Endothelial cell of umbilical vein (primary cell): Measurements from ENCODE around the gene KIF19. TPM values are rescaled to one million over a fixed set of nuclear protein-coding genes. Genes with fewer than 3 reads are reported as not detected.

ENCODE experiments used
- BruUV-seq: library from RNA; stranded (reverse); fragments of 400-500 nt; replicated peaks from 2 replicates; lab custom pipeline; 2021; lab: Mats Ljungman, UMichigan
- CTCF ChIA-PET: fragments of 300-600, 350-600 bp; sonication (Branson Sonifier 250); formaldehyde crosslinking; loops from one replicate; lab custom pipeline; 2021; ENCODE audit warnings: antibody characterized with exemption, inconsistent platforms; lab: Charles Lee
- POLR2A ChIA-PET: fragments of 300-600, 350-600 bp; sonication (Branson Sonifier 250); formaldehyde crosslinking; loops from one replicate; lab custom pipeline; 2021; ENCODE audit warnings: antibody characterized with exemption, inconsistent platforms; lab: Charles Lee
- DNase-seq: peaks from one replicate; pipeline ENCODE4 v3.0.0-alpha.2; 2011; ENCODE audit warnings: low read depth, low spot score
- FAIRE-seq: peaks from 2 replicates; lab custom pipeline; 2011; peaks lifted over from hg19 to GRCh38; lab: Jason Lieb, UNC
- H2AFZ ChIP-seq: 2 replicates; pipeline ENCODE4 v1.6.0; 2012; ENCODE audit warnings: low read depth, low read length, control low read depth, inconsistent platforms
- H3K27ac ChIP-seq: 2 replicates; pipeline ENCODE4 v1.5.1; 2011; ENCODE audit warnings: low read depth, mild to moderate bottlenecking, control low read depth, low read length, moderate library complexity; ENCODE audit not compliant: insufficient read depth
- H3K27me3 ChIP-seq, 2 experiments: 2 replicates each; pipeline versions ENCODE4 v1.6.0 to v1.6.1; 2011; ENCODE audit warnings: low read length in 2 of 2, mixed read lengths in 1 of 2; ENCODE audit not compliant: control insufficient read depth in 2 of 2, insufficient read depth in 2 of 2
- H3K36me3 ChIP-seq, 2 experiments: 2 replicates in 1 of 2; 3 replicates in 1 of 2; pipeline ENCODE4 v1.5.1; 2011; ENCODE audit warnings: low read length in 2 of 2, mild to moderate bottlenecking in 1 of 2, moderate library complexity in 1 of 2; ENCODE audit not compliant: control insufficient read depth in 2 of 2, insufficient read depth in 2 of 2; ENCODE audit errors: extremely low read depth in 1 of 2
- H3K4me1 ChIP-seq: 3 replicates; pipeline ENCODE4 v1.5.1; 2011; ENCODE audit warnings: mild to moderate bottlenecking, low read length; ENCODE audit not compliant: control insufficient read depth, insufficient read depth; ENCODE audit errors: extremely low read depth
- H3K4me2 ChIP-seq: 2 replicates; pipeline ENCODE4 v1.6.1; 2011; ENCODE audit warnings: low read length, control low read depth, mixed read lengths; ENCODE audit not compliant: insufficient read depth
- H3K4me3 ChIP-seq, 3 experiments: fragments of 200-600 bp in 1 of 3; sonication (generic), shearing (Covaris generic) in 1 of 3; replicated peaks in 1 of 3; 2 replicates each; pipeline ENCODE4 v1.5.1; 2011 to 2016; ENCODE audit warnings: control low read depth in 3 of 3, low read length in 3 of 3, mild to moderate bottlenecking in 2 of 3, inconsistent platforms in 1 of 3, low read depth in 1 of 3, moderate library complexity in 1 of 3; ENCODE audit not compliant: insufficient read depth in 1 of 3
- H3K79me2 ChIP-seq: 2 replicates; pipeline ENCODE4 v1.6.0; 2012; ENCODE audit warnings: low read length, inconsistent platforms; ENCODE audit not compliant: control insufficient read depth, insufficient read depth
- H3K9ac ChIP-seq: replicated peaks from 2 replicates; pipeline ENCODE3; 2011; ENCODE audit warnings: low read length, control low read depth; ENCODE audit not compliant: insufficient read depth; ENCODE audit errors: extremely low read depth
- H3K9me1 ChIP-seq: replicated peaks from 3 replicates; pipeline ENCODE4 v1.6.0; 2011; ENCODE audit warnings: mild to moderate bottlenecking, low read length; ENCODE audit not compliant: control insufficient read depth, insufficient read depth; ENCODE audit errors: extremely low read depth
- H3K9me3 ChIP-seq: replicated peaks from 2 replicates; pipeline ENCODE4 v1.5.1; 2012; ENCODE audit warnings: low read length, inconsistent platforms; ENCODE audit not compliant: control insufficient read depth, insufficient read depth
- H4K20me1 ChIP-seq: replicated peaks from 2 replicates; pipeline ENCODE3; 2011; ENCODE audit warnings: mild to moderate bottlenecking, low read length; ENCODE audit not compliant: control insufficient read depth, insufficient read depth; ENCODE audit errors: extremely low read depth
- CTCF ChIP-seq, 2 donors: IDR thresholded peaks; 1 replicate in 1 of 2; 2 replicates in 1 of 2; pipeline ENCODE4 v1.5.1; 2011; ENCODE audit warnings: low read length in 2 of 2, mild to moderate bottlenecking in 2 of 2, moderate library complexity in 2 of 2, control low read depth in 1 of 2, inconsistent platforms in 1 of 2, low read depth in 1 of 2; ENCODE audit not compliant: insufficient read depth in 1 of 2; ENCODE audit errors: extremely low read depth in 1 of 2
- EZH2 ChIP-seq: IDR thresholded peaks from 2 replicates; pipeline ENCODE4 v1.6.1; 2012; ENCODE audit warnings: borderline replicate concordance, low read depth, mild to moderate bottlenecking, moderate library complexity, low read length, inconsistent platforms; ENCODE audit not compliant: severe bottlenecking
- FOS ChIP-seq: IDR thresholded peaks from 2 replicates; pipeline ENCODE4 v1.6.1; 2011; ENCODE audit warnings: mild to moderate bottlenecking, low read length, moderate library complexity, borderline replicate concordance; ENCODE audit not compliant: insufficient read depth
- GATA2 ChIP-seq: IDR thresholded peaks from 2 replicates; pipeline ENCODE4 v1.7.0; 2011; ENCODE audit warnings: low read depth, mild to moderate bottlenecking, moderate library complexity, mixed read lengths, low read length; ENCODE audit not compliant: insufficient read length, insufficient read depth
- JUN ChIP-seq: IDR thresholded peaks from 2 replicates; pipeline ENCODE4 v1.6.1; 2011; ENCODE audit warnings: borderline replicate concordance, low read depth; ENCODE audit not compliant: insufficient read length, insufficient read depth
- MAX ChIP-seq: IDR thresholded peaks from 2 replicates; pipeline ENCODE4 v1.6.1; 2011; ENCODE audit not compliant: insufficient read depth, insufficient read length
- MYC ChIP-seq: IDR thresholded peaks from one replicate; pipeline ENCODE4 v1.6.1; 2011; ENCODE audit warnings: mild to moderate bottlenecking, low read depth, low read length
- POLR2A ChIP-seq: IDR thresholded peaks from 2 replicates; pipeline ENCODE4 v1.6.1; 2012; ENCODE audit warnings: low read depth, mild to moderate bottlenecking, control low read depth, low read length
- POLR2AphosphoS5 ChIP-seq: IDR thresholded peaks from 2 replicates; pipeline ENCODE4 v1.6.1; 2012; ENCODE audit warnings: low read depth, mild to moderate bottlenecking, control low read depth, low read length, moderate library complexity; ENCODE audit not compliant: insufficient read depth
- dilution Hi-C: fragments of 300-500 bp; cut with MboI; formaldehyde crosslinking; loops from one replicate; pipeline ENCODE4 v1.15.0; 2019; ENCODE audit warnings: low sequenced_read_pairs; ENCODE audit not compliant: extremely low pct_ligation_motif_present
- intact Hi-C: fragments of 100-400 bp; cut with micrococcal nuclease; formaldehyde crosslinking; loops from one replicate; pipeline ENCODE4 v1.10.0; 2022
- polyA plus RNA-seq, 4 experiments: library from polyadenylated mRNA; depleted of rRNA in 3 of 4; stranded (reverse) in 3 of 4; unstranded in 1 of 4; fragments of >200 nt; gene quantifications; 2 replicates each; pipeline versions ENCODE4 v1.2.1 to v1.2.3, GENCODE V29; 2011 to 2012; ENCODE audit warnings: missing spikeins in 1 of 4
- total RNA-seq: library from RNA; stranded (reverse); gene quantifications from 2 replicates; pipeline ENCODE4 v1.2.3, GENCODE V29; 2021

The KIF19 gene
- total and polyA plus RNA-seq, 2 donors (not counting 3 experiments of a cell fraction or from before 2014, with no cell fraction given), result 0.10 to 0.84 TPM

- TF ChIP-seq CTCF (IDR thresholded peaks at IDR 0.05; ENCODE audit: extremely low read depth in 1 of 2, insufficient read depth in 1 of 2, low read depth in 1 of 2, low read length in 2 of 2), result no peak
- no peak for TF ChIP-seq FOS
- no peak for TF ChIP-seq POLR2A
- no peak for TF ChIP-seq POLR2AphosphoS5
- no peak for TF ChIP-seq EZH2
- no peak for TF ChIP-seq MYC
- no peak for TF ChIP-seq MAX
- no peak for TF ChIP-seq GATA2
- TF ChIP-seq JUN, result no peak
- ChIA-PET POLR2A (no interaction called here), CTCF (interaction anchor here (1.0 to 1.1 kb wide), 2 partner anchors 37 to 114 kb away, joined by 3 to 4 read pairs; partner anchors contain the start of gene BTBD17)
- H3K9ac ChIP-seq, result no peak overlapping the region
- intact Hi-C loops, result no loop called here
- FAIRE-seq (no peak), DNase-seq (no peak)
- dilution Hi-C loops, result no loop called here
- no peaks in the 10 kb centered on the region for H3K36me3 ChIP-seq
- no peak overlapping the region for H3K4me2 ChIP-seq
- H3K4me1 ChIP-seq, result peaks cover 2% of the 10 kb centered on the region
- no peaks in the 10 kb centered on the region for H4K20me1 ChIP-seq
- no peaks in the 10 kb centered on the region for H3K9me3 ChIP-seq
- no peak overlapping the region for H3K4me3 ChIP-seq
- peaks cover 0 to 4% of the 10 kb centered on the region in 2 experiments for H3K27me3 ChIP-seq
- no peak overlapping the region for H2AFZ ChIP-seq
- H3K27ac ChIP-seq, result no peak overlapping the region
- H3K79me2 ChIP-seq, result no peaks in the 10 kb centered on the region
- BruUV-seq, result no TSS peak
- H3K9me1 ChIP-seq, result no peaks in the 10 kb centered on the region
These were observed 1.5 kb upstream of the KIF19 start for GRCh38 chr17:74324521-74324920.
